GM12801 (cell line): Measurements from ENCODE around the gene PXK.

ENCODE experiments used
- TF ChIP-seq, protein P1 (sequence below): IDR thresholded peaks from one replicate; pipeline ENCODE4 v1.5.1; 2011; ENCODE audit warnings: control low read depth; ENCODE audit not compliant: insufficient read length; ENCODE audit errors: extremely low read depth

PXK gene

DNA sequence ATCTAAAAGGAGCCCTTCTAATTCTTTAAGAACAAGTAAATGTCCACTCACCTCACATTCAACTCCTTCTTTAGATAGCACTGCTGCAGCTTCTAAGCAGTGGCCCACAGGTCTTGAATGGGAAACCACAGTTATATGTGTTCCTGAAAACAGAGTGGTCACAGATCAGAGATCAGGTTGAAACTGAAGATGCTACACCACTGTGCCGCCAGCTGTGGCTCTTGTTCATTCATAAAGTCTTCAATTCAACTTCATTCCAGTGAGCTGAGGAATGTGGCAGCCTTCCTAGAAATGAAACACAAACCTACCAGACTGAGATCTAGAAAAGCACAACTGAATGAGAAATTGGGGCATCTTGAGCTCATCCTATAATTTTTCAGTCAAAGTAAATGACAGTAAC lies 97.0 kb downstream of the PXK start:
- TF ChIP-seq, protein P1, sequence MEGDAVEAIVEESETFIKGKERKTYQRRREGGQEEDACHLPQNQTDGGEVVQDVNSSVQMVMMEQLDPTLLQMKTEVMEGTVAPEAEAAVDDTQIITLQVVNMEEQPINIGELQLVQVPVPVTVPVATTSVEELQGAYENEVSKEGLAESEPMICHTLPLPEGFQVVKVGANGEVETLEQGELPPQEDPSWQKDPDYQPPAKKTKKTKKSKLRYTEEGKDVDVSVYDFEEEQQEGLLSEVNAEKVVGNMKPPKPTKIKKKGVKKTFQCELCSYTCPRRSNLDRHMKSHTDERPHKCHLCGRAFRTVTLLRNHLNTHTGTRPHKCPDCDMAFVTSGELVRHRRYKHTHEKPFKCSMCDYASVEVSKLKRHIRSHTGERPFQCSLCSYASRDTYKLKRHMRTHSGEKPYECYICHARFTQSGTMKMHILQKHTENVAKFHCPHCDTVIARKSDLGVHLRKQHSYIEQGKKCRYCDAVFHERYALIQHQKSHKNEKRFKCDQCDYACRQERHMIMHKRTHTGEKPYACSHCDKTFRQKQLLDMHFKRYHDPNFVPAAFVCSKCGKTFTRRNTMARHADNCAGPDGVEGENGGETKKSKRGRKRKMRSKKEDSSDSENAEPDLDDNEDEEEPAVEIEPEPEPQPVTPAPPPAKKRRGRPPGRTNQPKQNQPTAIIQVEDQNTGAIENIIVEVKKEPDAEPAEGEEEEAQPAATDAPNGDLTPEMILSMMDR = no peak

GRCh38 chr3:58432905-58433304 lies 100.2 kb downstream of the PXK start:
- TF ChIP-seq, protein P1 = no peak

DNA sequence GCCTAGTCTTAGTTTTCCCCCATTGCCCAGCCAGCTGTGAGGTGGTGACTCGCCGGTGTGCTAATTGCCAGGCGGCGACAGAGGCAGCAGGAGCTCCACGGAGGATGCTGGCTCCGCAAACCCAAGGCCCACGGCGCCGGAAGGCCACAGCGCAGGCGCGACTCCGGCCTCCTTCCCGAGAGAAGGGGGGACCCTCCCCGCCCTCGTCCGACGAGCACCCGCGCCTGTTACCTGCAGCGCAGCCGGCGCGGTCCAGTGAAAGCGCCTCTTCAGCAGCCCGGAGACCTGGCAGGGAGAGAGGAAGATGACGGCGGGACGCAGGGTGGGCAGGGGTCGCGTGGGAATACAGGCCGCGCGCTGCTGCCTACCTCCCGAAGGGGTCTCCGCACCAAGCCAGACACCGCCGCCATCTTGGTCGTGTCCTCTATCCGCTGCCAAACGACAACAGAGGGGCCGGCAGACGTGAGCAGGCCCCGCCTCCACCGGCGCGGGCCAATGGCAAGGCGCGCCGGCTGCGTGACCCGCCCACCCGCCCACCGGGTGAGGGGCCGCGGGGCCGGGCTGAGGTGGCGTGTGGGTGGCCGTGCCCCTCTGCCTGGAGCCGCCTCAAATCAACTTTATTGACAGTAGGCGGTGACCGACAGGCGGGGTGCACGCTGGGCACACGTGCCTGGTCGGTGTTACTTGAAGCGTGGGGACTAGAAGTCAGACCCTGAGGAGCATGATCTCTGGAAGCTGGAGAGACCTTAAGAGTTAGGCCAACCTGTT lies 100.9 kb downstream of the PXK start, which contains the start of gene PDHB:
TSS of gene PDHB (minus strand) at position 433 of the 768 bp plus-strand sequence. CDS start at position 410, 23 bp downstream.
- TF ChIP-seq, protein P1 = no peak

- TF ChIP-seq, protein P1 = no peak
Observed at GRCh38 chr3:58434168-58434504, 101.4 kb downstream of the PXK start.

DNA sequence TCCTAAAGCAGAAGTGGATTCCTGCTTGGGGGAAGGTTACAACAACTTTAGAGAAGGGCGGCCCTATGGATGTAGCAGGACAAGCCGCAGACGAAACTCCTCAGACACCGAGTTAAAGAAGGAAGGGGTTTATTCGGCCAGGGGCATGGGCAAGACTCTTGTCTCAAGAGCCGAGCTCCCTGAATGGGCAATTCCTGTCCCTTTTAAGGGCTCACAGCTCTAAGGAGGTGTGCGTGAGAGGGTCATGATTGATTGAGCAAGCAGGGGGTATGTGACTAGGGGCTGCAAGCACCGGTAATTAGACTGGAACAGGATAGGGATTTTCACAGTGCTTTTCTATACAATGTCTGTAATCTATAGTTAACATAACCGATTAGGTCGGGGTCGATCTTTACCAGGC lies 101.8 kb downstream of the PXK start:
- TF ChIP-seq, protein P1 = no peak

GRCh38 chr3:58434990-58435389 lies 102.3 kb downstream of the PXK start:
- TF ChIP-seq, protein P1 = no peak

- TF ChIP-seq, protein P1 = no peak
Observed at GRCh38 chr3:58441514-58442450, 109.1 kb downstream of the PXK start.
